Spinal cord (tissue), 10 donors: Measurements from ENCODE around the gene TRIB2. TPM values are rescaled to one million over a fixed set of nuclear protein-coding genes. Genes with fewer than 3 reads are reported as not detected.

Experiments used
- DNase-seq, 6 donors: peaks; one replicate each; pipeline versions ENCODE4 v3.0.0 to v3.0.0-alpha.2; 2013 to 2015; ENCODE audit warnings: low spot score in 6 of 6, low read depth in 4 of 6
- H3K27ac ChIP-seq: one replicate; pipeline ENCODE4 v1.5.1; 2013; ENCODE audit warnings: low read depth, low read length, control low read depth
- H3K27me3 ChIP-seq: one replicate; pipeline ENCODE4 v1.6.1; 2013; ENCODE audit warnings: low read length; ENCODE audit not compliant: control insufficient read depth, insufficient read depth
- H3K36me3 ChIP-seq: one replicate; pipeline ENCODE4 v1.6.1; 2013; ENCODE audit warnings: low read length; ENCODE audit not compliant: control insufficient read depth, insufficient read depth
- H3K4me1 ChIP-seq: one replicate; pipeline ENCODE4 v1.6.1; 2013; ENCODE audit warnings: low read length; ENCODE audit not compliant: control insufficient read depth, insufficient read depth
- H3K4me3 ChIP-seq: one replicate; pipeline ENCODE4 v1.5.1; 2013; ENCODE audit warnings: low read depth, low read length, control low read depth
- H3K9me3 ChIP-seq: one replicate; pipeline ENCODE4 v1.6.1; 2013; ENCODE audit warnings: low read length; ENCODE audit not compliant: control insufficient read depth, insufficient read depth
- WGBS: methylation state at CpG from one replicate; pipeline ENCODE4 v1.1.5; 2013; ENCODE audit warnings: missing lambda C conversion rate; ENCODE audit not compliant: insufficient coverage; 5-methylcytosine and 5-hydroxymethylcytosine counted together
- long read RNA-seq, 4 donors: transcript quantifications; one replicate each; lab custom pipeline, GENCODE V29; 2026
- polyA plus RNA-seq, 2 donors: library from polyadenylated mRNA; unstranded; fragments of 120-200 nt; gene quantifications; one replicate each; pipeline ENCODE4 v1.2.1, GENCODE V29; 2013; ENCODE audit not compliant: insufficient read length in 2 of 2
- total RNA-seq, 2 donors: library from RNA; depleted of rRNA in 1 of 2; stranded (reverse); fragments of 120-200 nt in 1 of 2; fragments of >200 nt in 1 of 2; gene quantifications; one replicate each; pipeline versions ENCODE4 v1.2.3 to v1.2.4, GENCODE V29; 2013 to 2014
- donor health status: healthy.

The TRIB2 gene
- total RNA-seq = 100 to 1,000 TPM; 157 to 173 TPM
- 100 to 1,000 TPM; 205 to 211 TPM for polyA plus RNA-seq
- long read RNA-seq, donor 1, full-length matches to known transcripts = 54 of 72 reads
- long read RNA-seq, donor 1, partial matches to known transcripts = 18 of 72 reads
- long read RNA-seq, donor 1, other reads (novel, unspliced or antisense) = 0 of 72 reads
- long read RNA-seq, donor 2, full-length matches to known transcripts = 20 of 20 reads
- long read RNA-seq, donor 2, partial matches to known transcripts = 0 of 20 reads
- long read RNA-seq, donor 2, other reads (novel, unspliced or antisense) = 0 of 20 reads
- long read RNA-seq, donor 3, full-length matches to known transcripts = 28 of 68 reads
- long read RNA-seq, donor 3, partial matches to known transcripts = 40 of 68 reads
- long read RNA-seq, donor 3, other reads (novel, unspliced or antisense) = 0 of 68 reads
- long read RNA-seq, donor 4, full-length matches to known transcripts = 13 of 13 reads
- long read RNA-seq, donor 4, partial matches to known transcripts = 0 of 13 reads
- long read RNA-seq, donor 4, other reads (novel, unspliced or antisense) = 0 of 13 reads

GRCh38 chr2:12716282-12717190, at the start of gene TRIB2:
Gene TRIB2 (plus strand): TSS chr2:12716936. CDS start chr2:12718308, 1,372 bp downstream.
- Histone ChIP-seq H3K27ac (peak within 1 kb of the TSS; percentile 96), H3K27me3 (no peaks in the 10 kb centered on the region), H3K4me3 (peak within 1 kb of the TSS; percentile 95), H3K4me1 (peaks cover 20% of the 10 kb centered on the region), H3K36me3 (no peaks in the 10 kb centered on the region), H3K9me3 (no peaks in the 10 kb centered on the region)
- peak; percentile 77 to 97 (median 83) for DNase-seq
- under 1% methylated on average over 36 of the region's 90 CpGs for WGBS

GRCh38 chr2:12669036-12669435, 47.7 kb upstream of the TRIB2 start:
- H3K27ac ChIP-seq = no peak overlapping the region
- H3K36me3 ChIP-seq = no peaks in the 10 kb centered on the region
- peaks cover 4% of the 10 kb centered on the region for H3K9me3 ChIP-seq
- no peaks in the 10 kb centered on the region for H3K4me1 ChIP-seq
- no CpG with 5 or more reads among the region's 3 CpGs for WGBS
- no peak overlapping the region for H3K4me3 ChIP-seq
- H3K27me3 ChIP-seq = no peaks in the 10 kb centered on the region
- no peak for DNase-seq

- no peaks in the 10 kb centered on the region for H3K27me3 ChIP-seq
- H3K27ac ChIP-seq = no peak overlapping the region
- H3K4me1 ChIP-seq = no peaks in the 10 kb centered on the region
- H3K4me3 ChIP-seq = no peak overlapping the region
- WGBS = 40% methylated on average over 1 of the region's 8 CpGs
- peak in 1 of 6 donors; percentile 56 for DNase-seq
- no peaks in the 10 kb centered on the region for H3K9me3 ChIP-seq
- no peaks in the 10 kb centered on the region for H3K36me3 ChIP-seq
Measured at GRCh38 chr2:12672711-12673315, 43.9 kb upstream of the TRIB2 start.

GRCh38 chr2:12674644-12675328, 42.0 kb upstream of the TRIB2 start:
- H3K27me3 ChIP-seq = no peaks in the 10 kb centered on the region
- 100% methylated on average over 2 of the region's 4 CpGs for whole genome bisulfite sequencing

GRCh38 chr2:12675352-12675795, 41.4 kb upstream of the TRIB2 start:
- Histone ChIP-seq H3K9me3 (no peaks in the 10 kb centered on the region), H3K27ac (no peak overlapping the region)
- WGBS = 98% methylated on average over 6 of the region's 7 CpGs

More at GRCh38 chr2:12674644-12675328, 42.0 kb upstream of the TRIB2 start:
- no peak overlapping the region for H3K4me3 ChIP-seq
- H3K27ac ChIP-seq = no peak overlapping the region
- H3K9me3 ChIP-seq = no peaks in the 10 kb centered on the region
- H3K36me3 ChIP-seq = no peaks in the 10 kb centered on the region
- no peaks in the 10 kb centered on the region for H3K4me1 ChIP-seq
- DNase-seq = no peak

GRCh38 chr2:12675801-12676200, 40.9 kb upstream of the TRIB2 start:
- WGBS = 62% methylated on average over 3 of the region's 5 CpGs
- Histone ChIP-seq H3K4me1 (no peaks in the 10 kb centered on the region), H3K27ac (no peak overlapping the region), H3K4me3 (no peak overlapping the region), H3K27me3 (no peaks in the 10 kb centered on the region), H3K36me3 (no peaks in the 10 kb centered on the region), H3K9me3 (no peaks in the 10 kb centered on the region)
- DNase-seq = no peak

More at GRCh38 chr2:12675352-12675795, 41.4 kb upstream of the TRIB2 start:
- no peaks in the 10 kb centered on the region for H3K27me3 ChIP-seq
- no peak overlapping the region for H3K4me3 ChIP-seq
- DNase-seq = no peak
- H3K4me1 ChIP-seq = no peaks in the 10 kb centered on the region
- H3K36me3 ChIP-seq = no peaks in the 10 kb centered on the region

- Histone ChIP-seq H3K36me3 (no peaks in the 10 kb centered on the region), H3K27ac (no peak overlapping the region), H3K4me3 (no peak overlapping the region), H3K27me3 (no peaks in the 10 kb centered on the region), H3K9me3 (no peaks in the 10 kb centered on the region), H3K4me1 (no peaks in the 10 kb centered on the region)
- WGBS = no CpG with 5 or more reads among the region's 4 CpGs
- DNase-seq = no peak
Measured at GRCh38 chr2:12676771-12677170, 40.0 kb upstream of the TRIB2 start.

- Histone ChIP-seq H3K36me3 (no peaks in the 10 kb centered on the region), H3K27ac (no peak overlapping the region), H3K27me3 (no peaks in the 10 kb centered on the region), H3K9me3 (no peaks in the 10 kb centered on the region), H3K4me3 (no peak overlapping the region), H3K4me1 (no peaks in the 10 kb centered on the region)
- no CpG with 5 or more reads among the region's 2 CpGs for WGBS
- DNase-seq = no peak
Measured at GRCh38 chr2:12678186-12678585, 38.5 kb upstream of the TRIB2 start.
